ENCODE measurements around the gene CAMTA1. TPM values are rescaled to one million over a fixed set of nuclear protein-coding genes. Genes with fewer than 3 reads are reported as not detected.

The CAMTA1 gene
- total RNA-seq, 1 donor from 2014 or later = 30.6 TPM

- DNase-seq = no peak
Measured at GRCh38 chr1:6981595-6981994, 196.3 kb downstream of the CAMTA1 start.

GRCh38 chr1:6982443-6982842, 197.2 kb downstream of the CAMTA1 start:
- no peak for DNase-seq

- DNase-seq = no peak
Measured at GRCh38 chr1:6982860-6983259, 197.6 kb downstream of the CAMTA1 start.

GRCh38 chr1:6984536-6984935, 199.3 kb downstream of the CAMTA1 start:
- no peak for DNase-seq

- DNase-seq = peak; percentile 30
Measured at GRCh38 chr1:6984986-6985385, 199.7 kb downstream of the CAMTA1 start.

GRCh38 chr1:6985549-6986276, 200.5 kb downstream of the CAMTA1 start:
- no peak for DNase-seq

- DNase-seq = no peak
Measured at GRCh38 chr1:6986281-6986680, 201.0 kb downstream of the CAMTA1 start.

GRCh38 chr1:6987940-6988339, 202.7 kb downstream of the CAMTA1 start:
- no peak for DNase-seq

- DNase-seq = no peak
Measured at GRCh38 chr1:6988796-6989195, 203.5 kb downstream of the CAMTA1 start.

- no peak for DNase-seq
Measured at GRCh38 chr1:6989212-6990159, 204.2 kb downstream of the CAMTA1 start.

- no peak for DNase-seq
Measured at GRCh38 chr1:6991266-6991665, 206.0 kb downstream of the CAMTA1 start.

- DNase-seq = no peak
Measured at GRCh38 chr1:6995789-6996188, 210.5 kb downstream of the CAMTA1 start.

GRCh38 chr1:6996371-6996770, 211.1 kb downstream of the CAMTA1 start:
- no peak for DNase-seq

GRCh38 chr1:6996866-6997265, 211.6 kb downstream of the CAMTA1 start:
- DNase-seq = no peak

- DNase-seq = no peak
Measured at GRCh38 chr1:6998267-6998666, 213.0 kb downstream of the CAMTA1 start.

- no peak for DNase-seq
Measured at GRCh38 chr1:6999826-7000225, 214.6 kb downstream of the CAMTA1 start.

- DNase-seq = no peak
Measured at GRCh38 chr1:7000720-7001119, 215.5 kb downstream of the CAMTA1 start.

GRCh38 chr1:7002728-7003127, 217.5 kb downstream of the CAMTA1 start:
- no peak for DNase-seq

GRCh38 chr1:7003676-7004075, 218.4 kb downstream of the CAMTA1 start:
- DNase-seq = no peak

- no peak for DNase-seq
Measured at GRCh38 chr1:7004181-7004580, 218.9 kb downstream of the CAMTA1 start.

- DNase-seq = no peak
Measured at GRCh38 chr1:7005762-7006161, 220.5 kb downstream of the CAMTA1 start.

GRCh38 chr1:7006996-7007871, 222.0 kb downstream of the CAMTA1 start:
- no peak for DNase-seq

Measured in skin of body (tissue), 2 donors.